Liver (tissue), 3 donors: ENCODE data around the gene TFCP2.

Experiments used
- JUND ChIP-seq, 2 donors: IDR thresholded peaks; 2 replicates each; pipeline ENCODE4 v1.6.1; 2016; ENCODE audit warnings: antibody characterized with exemption in 2 of 2
- REST ChIP-seq: IDR thresholded peaks from 2 replicates; pipeline ENCODE4 v1.6.1; 2016; ENCODE audit warnings: antibody characterized with exemption, mild to moderate bottlenecking
- RXRA ChIP-seq, 2 donors: IDR thresholded peaks; 2 replicates each; pipeline ENCODE4 v1.6.1; 2017 to 2018; ENCODE audit warnings: antibody characterized with exemption in 2 of 2, mild to moderate bottlenecking in 1 of 2
- TAF1 ChIP-seq: conservative IDR thresholded peaks from 2 replicates; pipeline ENCODE4 v1.6.1; 2016; ENCODE audit warnings: antibody characterized with exemption, mild to moderate bottlenecking
- TF ChIP-seq, protein P1 (sequence below): IDR thresholded peaks from 2 replicates; pipeline ENCODE4 v1.6.1; 2016; ENCODE audit warnings: antibody characterized with exemption
- TF ChIP-seq, protein P2 (sequence below): fragments of 150-350 bp; IDR thresholded peaks from 2 replicates; pipeline ENCODE4 v1.5.1; 2017; ENCODE audit warnings: improper control_type of control experiment, low read depth, low read length; ENCODE audit not compliant: missing input control
- TF ChIP-seq, protein P3 (sequence below): IDR thresholded peaks from 2 replicates; pipeline ENCODE4 v1.6.1; 2016; ENCODE audit warnings: antibody characterized with exemption
- donor health status: healthy.
- donor health status: healthy.

- TF ChIP-seq REST: no peak
- TF ChIP-seq, protein P1, sequence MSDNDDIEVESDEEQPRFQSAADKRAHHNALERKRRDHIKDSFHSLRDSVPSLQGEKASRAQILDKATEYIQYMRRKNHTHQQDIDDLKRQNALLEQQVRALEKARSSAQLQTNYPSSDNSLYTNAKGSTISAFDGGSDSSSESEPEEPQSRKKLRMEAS: no peak
- TF ChIP-seq JUND (IDR thresholded peaks at IDR 0.05): no peak
- TF ChIP-seq, protein P2, sequence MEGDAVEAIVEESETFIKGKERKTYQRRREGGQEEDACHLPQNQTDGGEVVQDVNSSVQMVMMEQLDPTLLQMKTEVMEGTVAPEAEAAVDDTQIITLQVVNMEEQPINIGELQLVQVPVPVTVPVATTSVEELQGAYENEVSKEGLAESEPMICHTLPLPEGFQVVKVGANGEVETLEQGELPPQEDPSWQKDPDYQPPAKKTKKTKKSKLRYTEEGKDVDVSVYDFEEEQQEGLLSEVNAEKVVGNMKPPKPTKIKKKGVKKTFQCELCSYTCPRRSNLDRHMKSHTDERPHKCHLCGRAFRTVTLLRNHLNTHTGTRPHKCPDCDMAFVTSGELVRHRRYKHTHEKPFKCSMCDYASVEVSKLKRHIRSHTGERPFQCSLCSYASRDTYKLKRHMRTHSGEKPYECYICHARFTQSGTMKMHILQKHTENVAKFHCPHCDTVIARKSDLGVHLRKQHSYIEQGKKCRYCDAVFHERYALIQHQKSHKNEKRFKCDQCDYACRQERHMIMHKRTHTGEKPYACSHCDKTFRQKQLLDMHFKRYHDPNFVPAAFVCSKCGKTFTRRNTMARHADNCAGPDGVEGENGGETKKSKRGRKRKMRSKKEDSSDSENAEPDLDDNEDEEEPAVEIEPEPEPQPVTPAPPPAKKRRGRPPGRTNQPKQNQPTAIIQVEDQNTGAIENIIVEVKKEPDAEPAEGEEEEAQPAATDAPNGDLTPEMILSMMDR: no peak
- TF ChIP-seq, protein P3, sequence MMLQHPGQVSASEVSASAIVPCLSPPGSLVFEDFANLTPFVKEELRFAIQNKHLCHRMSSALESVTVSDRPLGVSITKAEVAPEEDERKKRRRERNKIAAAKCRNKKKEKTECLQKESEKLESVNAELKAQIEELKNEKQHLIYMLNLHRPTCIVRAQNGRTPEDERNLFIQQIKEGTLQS: no peak
- TF ChIP-seq TAF1: no peak
- no peak for TF ChIP-seq RXRA (IDR thresholded peaks at IDR 0.05)
Observed at GRCh38 chr12:51171884-51172514, 936 bp downstream of the TFCP2 start.
